ENCODE data around the gene CDC42SE2.

DNA sequence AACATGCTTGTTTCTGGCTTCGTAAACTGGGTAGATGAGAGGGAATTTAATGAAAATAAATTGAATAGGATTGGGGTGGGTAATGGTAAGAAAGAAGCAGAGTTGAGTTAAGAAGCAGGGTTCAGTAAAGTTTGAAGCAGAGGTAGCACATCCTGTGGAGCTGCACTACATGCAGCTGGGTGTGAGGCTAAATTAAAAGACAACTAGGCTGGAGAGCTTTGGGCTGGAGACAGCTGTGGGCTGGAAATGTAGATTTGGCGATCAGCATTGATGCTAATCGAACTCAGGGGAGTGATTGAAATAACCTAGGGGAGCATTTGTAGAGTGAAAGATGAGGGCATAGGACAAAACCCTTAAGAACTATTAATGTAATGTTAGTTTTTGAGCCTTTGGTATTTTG, 35.6 kb downstream of the CDC42SE2 start:
- TF ChIP-seq CTCF (IDR thresholded peaks at IDR 0.05) = no peak
- TF ChIP-seq POLR2A (IDR thresholded peaks at IDR 0.05) = no peak
- no peak for TF ChIP-seq POLR2AphosphoS5 (IDR thresholded peaks at IDR 0.05)
